GM12891 (cell line): ENCODE data around the gene ARF5.

Experiments used
- POLR2A ChIP-seq: IDR thresholded peaks from 2 replicates; pipeline ENCODE4 v1.6.1; 2011; ENCODE audit warnings: low read depth, low read length, control low read depth
- SPI1 ChIP-seq: IDR thresholded peaks from 2 replicates; pipeline ENCODE4 v1.6.1; 2011; ENCODE audit warnings: low read depth, low read length, control low read depth

DNA sequence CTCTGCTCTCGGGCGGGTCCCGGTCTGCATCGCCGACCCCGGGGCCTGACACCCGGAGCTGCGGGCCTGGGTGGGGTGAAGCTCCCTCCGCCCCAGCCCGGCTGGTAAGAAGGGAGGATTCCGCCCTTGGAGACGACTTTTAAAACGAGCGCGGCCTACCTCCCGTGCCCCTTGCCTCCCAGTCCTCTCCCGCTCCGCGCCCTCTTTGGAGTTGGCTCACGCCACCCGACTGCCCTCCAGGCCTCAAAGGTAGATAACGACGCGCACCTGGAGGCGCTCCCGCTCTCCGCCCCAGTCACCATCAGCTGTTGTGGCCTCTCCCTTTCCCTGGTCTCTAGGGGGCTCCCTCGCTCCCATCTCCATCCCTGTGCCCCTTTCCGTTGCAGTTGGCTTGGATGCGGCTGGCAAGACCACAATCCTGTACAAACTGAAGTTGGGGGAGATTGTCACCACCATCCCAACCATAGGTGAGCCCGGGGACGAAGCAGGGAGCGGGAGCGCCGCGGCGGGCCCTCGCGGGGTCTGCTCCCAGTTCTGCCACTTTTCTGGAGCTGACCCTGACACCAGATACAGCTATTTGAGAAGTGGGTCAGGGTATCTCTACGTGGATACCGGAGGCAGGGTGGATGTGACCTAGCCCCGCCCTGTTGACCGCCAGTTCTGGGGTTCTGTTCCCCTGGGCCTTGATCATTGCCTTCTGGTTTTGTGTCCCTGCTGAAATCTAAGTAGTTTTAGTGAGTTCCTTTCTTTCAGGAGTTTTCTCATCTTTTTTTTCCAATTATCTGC, 679 bp downstream of the ARF5 start:
- TF ChIP-seq POLR2A (no peak), SPI1 (no peak)
